Measurements from ENCODE around the gene MARCKSL1.
"Not testable (repeated sequence)": the region's sequence is repeated elsewhere in the genome, so short reads cannot be mapped to it uniquely, and the experiment has no call there.

MARCKSL1 gene

DNA sequence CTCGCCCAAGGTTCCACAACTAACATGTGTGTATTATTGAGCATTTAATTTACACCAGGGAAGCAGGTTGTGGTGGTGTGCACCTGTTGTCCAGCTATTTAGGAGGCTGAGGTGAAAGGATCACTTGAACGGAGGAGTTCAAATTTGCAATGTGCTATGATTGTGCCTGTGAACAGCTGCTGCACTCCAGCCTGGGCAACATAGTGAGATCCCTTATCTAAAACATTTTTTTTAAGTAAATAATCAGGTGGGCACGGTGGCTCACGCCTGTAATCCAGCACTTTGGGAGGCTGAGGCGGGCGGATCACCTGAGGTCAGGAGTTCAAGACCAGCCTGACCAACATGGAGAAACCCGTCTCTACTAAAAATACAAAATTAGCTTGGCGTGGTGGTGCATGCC is 51.3 kb downstream of the MARCKSL1 start:
- not testable (repeated sequence) for DNase-seq
